Kidney epithelial cell (primary cell): ENCODE measurements around the gene MADCAM1. TPM values are rescaled to one million over a fixed set of nuclear protein-coding genes. Genes with fewer than 3 reads are reported as not detected.

ENCODE experiments used
- DNase-seq: peaks from one replicate; pipeline ENCODE4 v3.0.0-alpha.2; 2010; ENCODE audit warnings: low read depth
- H3K27me3 ChIP-seq: 2 replicates; pipeline ENCODE4 v1.6.0; 2011; ENCODE audit warnings: low read length; ENCODE audit not compliant: control insufficient read depth, insufficient read depth
- H3K36me3 ChIP-seq: 2 replicates; pipeline ENCODE4 v1.5.1; 2011; ENCODE audit warnings: low read length; ENCODE audit not compliant: control insufficient read depth, insufficient read depth
- H3K4me3 ChIP-seq: 2 replicates; pipeline ENCODE4 v1.5.1; 2011; ENCODE audit warnings: low read depth, mild to moderate bottlenecking, control low read depth, low read length
- total RNA-seq: library from RNA; depleted of rRNA; stranded (reverse); fragments of >200 nt; gene quantifications from 2 replicates; pipeline ENCODE4 v1.2.3, GENCODE V29; 2015
- TF ChIP-seq, protein P1 (sequence below): IDR thresholded peaks from 2 replicates; pipeline ENCODE4 v1.5.1; 2011; ENCODE audit warnings: mild to moderate bottlenecking, moderate library complexity, low read length, control low read depth, inconsistent platforms; ENCODE audit not compliant: insufficient read depth, poor library complexity, severe bottlenecking

MADCAM1 gene
- total RNA-seq, 1 donor from 2014 or later, result 0.46 TPM

DNA sequence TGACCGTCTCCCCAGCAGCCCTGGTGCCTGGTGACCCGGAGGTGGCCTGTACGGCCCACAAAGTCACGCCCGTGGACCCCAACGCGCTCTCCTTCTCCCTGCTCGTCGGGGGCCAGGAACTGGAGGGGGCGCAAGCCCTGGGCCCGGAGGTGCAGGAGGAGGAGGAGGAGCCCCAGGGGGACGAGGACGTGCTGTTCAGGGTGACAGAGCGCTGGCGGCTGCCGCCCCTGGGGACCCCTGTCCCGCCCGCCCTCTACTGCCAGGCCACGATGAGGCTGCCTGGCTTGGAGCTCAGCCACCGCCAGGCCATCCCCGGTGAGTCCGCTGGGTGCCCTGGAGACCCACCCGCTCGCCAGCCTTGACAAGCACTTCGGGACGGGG is 2.2 kb downstream of the MADCAM1 start:
- Histone ChIP-seq H3K4me3 (no peak overlapping the region), H3K27me3 (peaks cover 38% of the 10 kb centered on the region), H3K36me3 (no peaks in the 10 kb centered on the region)
- TF ChIP-seq, protein P1, sequence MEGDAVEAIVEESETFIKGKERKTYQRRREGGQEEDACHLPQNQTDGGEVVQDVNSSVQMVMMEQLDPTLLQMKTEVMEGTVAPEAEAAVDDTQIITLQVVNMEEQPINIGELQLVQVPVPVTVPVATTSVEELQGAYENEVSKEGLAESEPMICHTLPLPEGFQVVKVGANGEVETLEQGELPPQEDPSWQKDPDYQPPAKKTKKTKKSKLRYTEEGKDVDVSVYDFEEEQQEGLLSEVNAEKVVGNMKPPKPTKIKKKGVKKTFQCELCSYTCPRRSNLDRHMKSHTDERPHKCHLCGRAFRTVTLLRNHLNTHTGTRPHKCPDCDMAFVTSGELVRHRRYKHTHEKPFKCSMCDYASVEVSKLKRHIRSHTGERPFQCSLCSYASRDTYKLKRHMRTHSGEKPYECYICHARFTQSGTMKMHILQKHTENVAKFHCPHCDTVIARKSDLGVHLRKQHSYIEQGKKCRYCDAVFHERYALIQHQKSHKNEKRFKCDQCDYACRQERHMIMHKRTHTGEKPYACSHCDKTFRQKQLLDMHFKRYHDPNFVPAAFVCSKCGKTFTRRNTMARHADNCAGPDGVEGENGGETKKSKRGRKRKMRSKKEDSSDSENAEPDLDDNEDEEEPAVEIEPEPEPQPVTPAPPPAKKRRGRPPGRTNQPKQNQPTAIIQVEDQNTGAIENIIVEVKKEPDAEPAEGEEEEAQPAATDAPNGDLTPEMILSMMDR, result no peak
- DNase-seq, result no peak

GRCh38 chr19:498977-499623 is 2.8 kb downstream of the MADCAM1 start:
- no peak for DNase-seq
- Histone ChIP-seq H3K36me3 (no peaks in the 10 kb centered on the region), H3K27me3 (peaks cover 38% of the 10 kb centered on the region), H3K4me3 (no peak overlapping the region)
- TF ChIP-seq, protein P1, result no peak

GRCh38 chr19:501646-502045 is 5.4 kb downstream of the MADCAM1 start:
- TF ChIP-seq, protein P1, result no peak
- Histone ChIP-seq H3K4me3 (no peak overlapping the region), H3K27me3 (peaks cover 27% of the 10 kb centered on the region), H3K36me3 (no peaks in the 10 kb centered on the region)
- DNase-seq, result no peak

DNA sequence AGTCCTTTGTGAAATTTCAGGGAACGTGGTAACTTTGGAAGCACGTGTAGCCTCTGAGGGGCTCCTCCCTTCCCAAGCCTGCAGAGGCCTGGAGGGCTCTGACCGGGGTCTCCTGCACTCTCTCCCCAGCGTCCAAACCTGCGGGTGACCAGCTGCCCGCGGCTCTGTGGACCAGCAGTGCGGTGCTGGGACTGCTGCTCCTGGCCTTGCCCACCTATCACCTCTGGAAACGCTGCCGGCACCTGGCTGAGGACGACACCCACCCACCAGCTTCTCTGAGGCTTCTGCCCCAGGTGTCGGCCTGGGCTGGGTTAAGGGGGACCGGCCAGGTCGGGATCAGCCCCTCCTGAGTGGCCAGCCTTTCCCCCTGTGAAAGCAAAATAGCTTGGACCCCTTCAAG is 8.3 kb downstream of the MADCAM1 start:
- no peak for DNase-seq
- TF ChIP-seq, protein P1, result no peak
- Histone ChIP-seq H3K4me3 (no peak overlapping the region), H3K36me3 (no peaks in the 10 kb centered on the region), H3K27me3 (peaks cover 4% of the 10 kb centered on the region)

DNA sequence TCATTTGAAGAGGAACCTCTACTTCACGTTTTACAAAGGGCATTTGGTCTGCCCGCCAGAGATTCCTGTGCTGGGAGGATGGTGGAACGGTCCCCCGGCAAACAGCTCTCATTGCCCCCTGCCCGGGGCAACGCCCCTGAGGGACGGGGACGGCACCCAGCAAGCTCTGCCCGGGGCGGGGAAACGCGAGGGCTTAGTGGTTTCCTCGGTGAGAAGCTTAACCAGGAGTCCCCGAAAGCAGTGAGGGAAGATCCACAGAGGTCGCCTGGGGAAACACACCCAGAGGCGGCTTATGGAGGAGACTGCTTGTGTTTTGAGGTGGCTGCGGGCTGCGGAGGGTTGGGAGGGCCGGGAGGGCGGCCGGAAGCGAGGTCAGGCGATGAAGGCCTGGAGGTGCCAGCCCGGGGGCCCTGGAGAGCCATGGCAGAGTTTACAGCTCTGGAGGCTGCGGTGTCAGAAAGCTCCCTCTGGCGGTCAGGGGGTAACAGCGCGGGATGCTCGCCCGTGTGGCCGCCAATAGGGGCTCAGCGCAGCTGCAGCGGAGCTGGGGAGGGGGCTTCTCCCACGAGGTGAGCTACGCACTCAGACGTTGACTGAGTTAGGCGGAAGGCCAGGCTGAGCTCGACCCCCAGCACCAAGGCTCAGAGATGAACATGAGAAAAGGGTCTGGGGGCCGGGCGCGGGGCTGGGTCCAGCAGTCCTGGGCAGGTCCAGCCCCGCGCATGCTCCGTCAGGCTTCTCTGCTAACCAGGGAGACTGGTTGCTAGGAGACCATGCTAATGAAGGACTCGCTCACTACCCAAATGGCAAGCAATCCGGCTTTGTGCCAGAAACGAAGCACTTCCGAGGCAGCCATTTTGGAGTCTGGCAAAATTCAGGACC is 10.4 kb downstream of the MADCAM1 start:
- H3K36me3 ChIP-seq, result no peaks in the 10 kb centered on the region
- TF ChIP-seq, protein P1, result peak; percentile 100
- H3K4me3 ChIP-seq, result peak overlapping the region; percentile 86
- DNase-seq, result peak; percentile 100
- no peaks in the 10 kb centered on the region for H3K27me3 ChIP-seq
